SU-DHL-6 (cell line): ENCODE data around the gene ITGA1.

ENCODE experiments used
- H2AFZ ChIP-seq: fragments of 200-600 bp; sonication (generic); 2 replicates; pipeline ENCODE4 v1.6.1; 2014; ENCODE audit warnings: low read depth, mild to moderate bottlenecking, moderate library complexity, mixed read lengths, antibody characterized with exemption, low read length; ENCODE audit not compliant: severe bottlenecking
- H3F3A ChIP-seq: fragments of 200-600 bp; shearing (Covaris generic); 2 replicates; pipeline ENCODE4 v1.6.0; 2016; ENCODE audit warnings: antibody characterized with exemption, mild to moderate bottlenecking; ENCODE audit not compliant: insufficient read depth
- H3K27ac ChIP-seq: fragments of 200-600 bp; sonication (generic); 2 replicates; pipeline ENCODE4 v1.5.1; 2016; ENCODE audit warnings: low read depth, mild to moderate bottlenecking, low read length, moderate library complexity, mixed read lengths
- H3K27me3 ChIP-seq: fragments of 200-600 bp; sonication (generic), shearing (Covaris generic); 2 replicates; pipeline ENCODE4 v1.6.0; 2014; ENCODE audit warnings: mild to moderate bottlenecking, low read length
- H3K36me3 ChIP-seq: fragments of 200-600 bp; sonication (generic); 2 replicates; pipeline ENCODE4 v1.6.1; 2014; ENCODE audit warnings: mild to moderate bottlenecking, low read length, mixed read lengths
- H3K4me2 ChIP-seq: fragments of 300-600, 200-600 bp; shearing (Covaris generic), sonication (generic); 2 replicates; pipeline ENCODE4 v1.6.0; 2014; ENCODE audit warnings: low read length, low read depth, mild to moderate bottlenecking; ENCODE audit not compliant: poor library complexity, severe bottlenecking
- H3K4me3 ChIP-seq: fragments of 200-600 bp; sonication (generic); 2 replicates; pipeline ENCODE4 v1.5.1; 2014; ENCODE audit warnings: antibody characterized with exemption, low read length, mild to moderate bottlenecking, mixed read lengths; ENCODE audit not compliant: insufficient read depth, poor library complexity, severe bottlenecking
- H3K79me2 ChIP-seq: fragments of 200-600 bp; sonication (generic); 2 replicates; pipeline ENCODE4 v1.6.1; 2014; ENCODE audit warnings: mild to moderate bottlenecking, low read length, moderate library complexity; ENCODE audit not compliant: insufficient read depth
- H3K9ac ChIP-seq: fragments of 200-600 bp; sonication (generic); 2 replicates; pipeline ENCODE4 v1.7.0; 2014; ENCODE audit warnings: mild to moderate bottlenecking, low read length
- H3K9me2 ChIP-seq: fragments of 200-600 bp; sonication (generic); replicated peaks from 2 replicates; pipeline ENCODE4 v1.6.1; 2014; ENCODE audit warnings: low read length; ENCODE audit not compliant: insufficient read depth
- H3K9me3 ChIP-seq: fragments of 200-600 bp; sonication (generic); 2 replicates; pipeline ENCODE4 v1.6.1; 2014; ENCODE audit warnings: low read length, mixed read lengths; ENCODE audit not compliant: insufficient read depth
- H4K20me1 ChIP-seq: fragments of 200-600 bp; sonication (generic); 2 replicates; pipeline ENCODE4 v1.6.1; 2014; ENCODE audit warnings: low read depth, mild to moderate bottlenecking, antibody characterized with exemption, low read length, moderate library complexity, mixed read lengths
- CTCF ChIP-seq: fragments of 200-600 bp; sonication (generic); IDR thresholded peaks from one replicate; pipeline ENCODE4 v1.5.1; 2017; ENCODE audit warnings: antibody characterized with exemption, mild to moderate bottlenecking, low read length, moderate library complexity; ENCODE audit not compliant: insufficient read depth, poor library complexity, severe bottlenecking
- EZH2phosphoT487 ChIP-seq: fragments of 200-600 bp; sonication (generic), shearing (Covaris generic); conservative IDR thresholded peaks from 2 replicates; pipeline ENCODE4 v1.6.1; 2018; ENCODE audit warnings: mild to moderate bottlenecking, antibody characterized with exemption, low read length, moderate library complexity, mixed read lengths

ITGA1 gene

GRCh38 chr5:52892242-52892878, 104.6 kb downstream of the ITGA1 start:
- TF ChIP-seq EZH2phosphoT487 (no peak), CTCF (no peak)
- Histone ChIP-seq H3K9me3 (no peaks in the 10 kb centered on the region), H3K27me3 (no peaks in the 10 kb centered on the region), H3F3A (no peaks in the 10 kb centered on the region), H3K79me2 (no peaks in the 10 kb centered on the region), H3K4me2 (no peak overlapping the region), H3K36me3 (no peaks in the 10 kb centered on the region), H3K4me3 (no peak overlapping the region), H4K20me1 (no peaks in the 10 kb centered on the region), H3K27ac (no peak overlapping the region), H2AFZ (no peak overlapping the region), H3K9me2 (no peaks in the 10 kb centered on the region), H3K9ac (no peak overlapping the region)

GRCh38 chr5:52893105-52893504, 105.4 kb downstream of the ITGA1 start:
- TF ChIP-seq CTCF (no peak), EZH2phosphoT487 (no peak)
- Histone ChIP-seq H3K27ac (no peak overlapping the region), H3K9me3 (no peaks in the 10 kb centered on the region), H3K27me3 (no peaks in the 10 kb centered on the region), H3K4me2 (no peak overlapping the region), H3K9me2 (no peaks in the 10 kb centered on the region), H3K4me3 (no peak overlapping the region), H3K36me3 (no peaks in the 10 kb centered on the region), H4K20me1 (no peaks in the 10 kb centered on the region), H3F3A (no peaks in the 10 kb centered on the region), H2AFZ (no peak overlapping the region), H3K79me2 (no peaks in the 10 kb centered on the region), H3K9ac (no peak overlapping the region)

- H3K9ac ChIP-seq: no peak overlapping the region
- no peaks in the 10 kb centered on the region for H3K9me3 ChIP-seq
- no peak overlapping the region for H3K27ac ChIP-seq
- no peaks in the 10 kb centered on the region for H3K36me3 ChIP-seq
- no peak overlapping the region for H2AFZ ChIP-seq
- no peaks in the 10 kb centered on the region for H4K20me1 ChIP-seq
- H3K4me2 ChIP-seq: no peak overlapping the region
- TF ChIP-seq EZH2phosphoT487 (no peak), CTCF (no peak)
- H3K79me2 ChIP-seq: no peaks in the 10 kb centered on the region
- H3K4me3 ChIP-seq: no peak overlapping the region
- no peaks in the 10 kb centered on the region for H3F3A ChIP-seq
- H3K27me3 ChIP-seq: no peaks in the 10 kb centered on the region
- H3K9me2 ChIP-seq: no peaks in the 10 kb centered on the region
These were observed 106.1 kb downstream of the ITGA1 start for GRCh38 chr5:52893863-52894262.
